ENCODE measurements around the gene FRMD5. TPM values are rescaled to one million over a fixed set of nuclear protein-coding genes. Genes with fewer than 3 reads are reported as not detected.

FRMD5 gene
- total RNA-seq, 1 donor from 2014 or later = not detected

GRCh38 chr15:43989938-43990337 lies 205.1 kb downstream of the FRMD5 start:
- no peak overlapping the region for H3K27ac Mint-ChIP-seq (ENCODE audit: unreplicated experiment)
- H3K4me3 Mint-ChIP-seq (ENCODE audit: unreplicated experiment) = no peak overlapping the region
- TF ChIP-seq CTCF (IDR thresholded peaks at IDR 0.05) = no peak
- H3K36me3 Mint-ChIP-seq (ENCODE audit: unreplicated experiment) = no peaks in the 10 kb centered on the region
- no peaks in the 10 kb centered on the region for H3K4me1 Mint-ChIP-seq (ENCODE audit: unreplicated experiment)
- H3K27me3 Mint-ChIP-seq (ENCODE audit: unreplicated experiment) = peaks cover 33% of the 10 kb centered on the region
- DNase-seq (ENCODE audit: extremely low spot score, unreplicated experiment) = no peak
- no peaks in the 10 kb centered on the region for H3K9me3 Mint-ChIP-seq (ENCODE audit: unreplicated experiment)

DNA sequence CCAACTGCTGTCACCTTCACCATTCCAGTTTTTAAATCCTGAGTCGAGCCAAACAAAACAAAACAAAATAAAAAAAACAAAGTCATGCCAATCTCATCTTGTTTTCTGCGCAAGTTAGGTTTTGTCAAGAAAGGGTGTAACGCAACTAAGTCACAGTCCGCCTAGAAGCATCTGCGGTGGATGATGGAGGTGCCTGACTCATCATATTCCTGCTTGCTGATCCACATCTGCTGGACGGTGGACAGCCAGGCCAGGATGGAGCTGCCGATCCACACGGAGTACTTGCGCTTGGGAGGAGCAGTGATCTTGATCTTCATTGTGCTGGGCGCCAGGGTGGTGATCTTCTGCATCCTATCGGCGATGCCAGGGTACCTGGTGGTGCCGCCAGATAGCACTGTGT lies 206.2 kb downstream of the FRMD5 start:
- no peaks in the 10 kb centered on the region for H3K4me1 Mint-ChIP-seq (ENCODE audit: unreplicated experiment)
- H3K27ac Mint-ChIP-seq (ENCODE audit: unreplicated experiment) = no peak overlapping the region
- H3K4me3 Mint-ChIP-seq (ENCODE audit: unreplicated experiment) = no peak overlapping the region
- no peak for TF ChIP-seq CTCF (IDR thresholded peaks at IDR 0.05)
- no peaks in the 10 kb centered on the region for H3K9me3 Mint-ChIP-seq (ENCODE audit: unreplicated experiment)
- no peaks in the 10 kb centered on the region for H3K36me3 Mint-ChIP-seq (ENCODE audit: unreplicated experiment)
- no peak for DNase-seq (ENCODE audit: extremely low spot score, unreplicated experiment)
- peaks cover 37% of the 10 kb centered on the region for H3K27me3 Mint-ChIP-seq (ENCODE audit: unreplicated experiment)

- H3K4me1 Mint-ChIP-seq (ENCODE audit: unreplicated experiment) = no peaks in the 10 kb centered on the region
- no peak for DNase-seq (ENCODE audit: extremely low spot score, unreplicated experiment)
- H3K9me3 Mint-ChIP-seq (ENCODE audit: unreplicated experiment) = no peaks in the 10 kb centered on the region
- H3K36me3 Mint-ChIP-seq (ENCODE audit: unreplicated experiment) = no peaks in the 10 kb centered on the region
- H3K4me3 Mint-ChIP-seq (ENCODE audit: unreplicated experiment) = no peak overlapping the region
- no peak for TF ChIP-seq CTCF (IDR thresholded peaks at IDR 0.05)
- H3K27me3 Mint-ChIP-seq (ENCODE audit: unreplicated experiment) = peaks cover 38% of the 10 kb centered on the region
- no peak overlapping the region for H3K27ac Mint-ChIP-seq (ENCODE audit: unreplicated experiment)
These were observed 207.1 kb downstream of the FRMD5 start for GRCh38 chr15:43987924-43988323.

DNA sequence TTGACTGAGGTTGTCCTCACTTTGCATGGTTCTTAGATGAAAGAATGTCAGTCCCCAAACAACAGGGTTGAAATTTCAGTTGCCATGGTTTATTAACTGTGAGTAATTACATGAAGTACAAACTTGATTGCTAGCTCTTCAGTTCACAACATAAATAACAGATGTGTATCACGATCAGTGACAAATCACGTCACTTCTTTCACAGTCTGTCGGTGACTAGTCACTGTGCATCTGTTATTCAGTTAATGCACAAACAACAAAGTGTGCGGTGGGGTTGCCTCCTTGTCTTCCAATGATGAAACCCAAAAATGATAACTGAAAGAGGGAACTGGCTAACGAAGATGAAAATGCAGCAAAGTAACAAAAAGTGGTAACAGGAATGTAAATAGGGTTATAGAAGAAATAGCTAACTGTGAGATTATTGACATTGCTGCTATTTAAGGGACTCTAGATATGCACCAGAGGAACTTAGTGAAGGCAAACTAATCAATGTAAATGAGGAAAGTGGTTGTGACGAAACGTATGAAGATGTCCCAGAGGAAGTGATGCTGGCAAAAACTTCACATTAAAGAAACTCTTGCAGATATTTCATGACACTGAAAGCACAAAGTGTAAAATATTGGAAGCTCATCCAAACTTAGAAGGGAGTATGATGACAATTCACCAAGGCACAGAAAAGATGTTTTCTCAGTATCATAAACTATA lies 208.9 kb downstream of the FRMD5 start:
- H3K4me3 Mint-ChIP-seq (ENCODE audit: unreplicated experiment) = no peak overlapping the region
- DNase-seq (ENCODE audit: extremely low spot score, unreplicated experiment) = no peak
- no peak for TF ChIP-seq CTCF (IDR thresholded peaks at IDR 0.05)

DNA sequence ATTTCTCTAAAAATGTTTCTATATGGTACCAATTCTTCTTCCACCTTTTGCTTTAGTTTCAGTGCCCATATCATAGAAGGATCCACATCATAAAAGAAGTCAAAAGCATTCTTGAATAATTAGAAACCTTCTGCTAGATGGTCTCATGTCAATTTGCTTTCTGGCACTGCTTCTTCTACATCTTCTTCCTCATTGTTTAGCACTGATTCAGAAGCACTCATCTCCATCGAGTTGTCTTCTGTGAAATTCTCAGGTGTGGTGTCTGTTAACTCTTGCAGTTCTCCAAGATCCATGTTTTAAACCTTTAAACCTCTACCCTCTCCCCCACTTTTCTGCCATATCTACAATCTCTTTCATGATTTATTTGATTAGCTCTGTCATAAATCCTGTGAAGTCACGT lies 213.5 kb downstream of the FRMD5 start:
- no peaks in the 10 kb centered on the region for H3K9me3 Mint-ChIP-seq (ENCODE audit: unreplicated experiment)
- DNase-seq (ENCODE audit: extremely low spot score, unreplicated experiment) = no peak
- H3K36me3 Mint-ChIP-seq (ENCODE audit: unreplicated experiment) = no peaks in the 10 kb centered on the region
- H3K27ac Mint-ChIP-seq (ENCODE audit: unreplicated experiment) = no peak overlapping the region
- TF ChIP-seq CTCF (IDR thresholded peaks at IDR 0.05) = no peak
- H3K4me1 Mint-ChIP-seq (ENCODE audit: unreplicated experiment) = no peaks in the 10 kb centered on the region
- H3K4me3 Mint-ChIP-seq (ENCODE audit: unreplicated experiment) = no peak overlapping the region
- peaks cover 60% of the 10 kb centered on the region for H3K27me3 Mint-ChIP-seq (ENCODE audit: unreplicated experiment)

More for the DNA sequence above, 208.9 kb downstream of the FRMD5 start:
- Mint-ChIP-seq H3K27ac (ENCODE audit: unreplicated experiment) (no peak overlapping the region), H3K36me3 (ENCODE audit: unreplicated experiment) (no peaks in the 10 kb centered on the region), H3K4me1 (ENCODE audit: unreplicated experiment) (no peaks in the 10 kb centered on the region), H3K9me3 (ENCODE audit: unreplicated experiment) (no peaks in the 10 kb centered on the region), H3K27me3 (ENCODE audit: unreplicated experiment) (peaks cover 48% of the 10 kb centered on the region)

All from osteocyte (in vitro differentiated cells).